ENCODE measurements around the gene CARNS1. TPM values are rescaled to one million over a fixed set of nuclear protein-coding genes. Genes with fewer than 3 reads are reported as not detected.

The CARNS1 gene
- total and polyA plus RNA-seq, 7 donors, result 2.1 to 27.5 (median 7.0) TPM

GRCh38 chr11:67391304-67392182 is 23.9 kb upstream of the CARNS1 start, which contains the start of gene RAD9A:
Gene RAD9A (plus strand): TSS chr11:67391986. CDS start chr11:67392045, 59 bp downstream.
- no peak for TF ChIP-seq CTCF (IDR thresholded peaks at IDR 0.05)
- Histone ChIP-seq H3K9me3 (no peaks in the 10 kb centered on the region), H3K27ac (peak within 1 kb of the TSS; percentile 96), H3K36me3 (ENCODE audit: insufficient read depth in 1 of 2, low read depth in 1 of 2) (peaks cover 0 to 26% of the 10 kb centered on the region in 2 donors), H3K27me3 (ENCODE audit: insufficient read depth in 3 of 3, low read length in 2 of 3) (no peaks in the 10 kb centered on the region), H3K4me1 (peaks cover 12% of the 10 kb centered on the region), H3K4me3 (peak within 1 kb of the TSS; percentile 96)
- ATAC-seq (peak; percentile 83 to 94 (median 88)), DNase-seq (peak; percentile 96 to 98)
- intact Hi-C loops (cut with DNase I), result no loop called here
- WGBS, 3 donors, result 0 to 1% (median 1%) methylated on average over 63 to 75 of the region's 75 CpGs

GRCh38 chr11:67392183-67392715 is 23.2 kb upstream of the CARNS1 start:
- WGBS, 3 donors, result 5 to 10% (median 6%) methylated on average over 25 to 31 of the region's 31 CpGs
- peak overlapping the region; percentile 96 for H3K27ac ChIP-seq
- ATAC-seq, result peak in 1 of 4 donors; percentile 0

GRCh38 chr11:67393437-67393836 is 22.0 kb upstream of the CARNS1 start:
- H3K9me3 ChIP-seq, result no peaks in the 10 kb centered on the region
- intact Hi-C loops (cut with DNase I), result no loop called here
- TF ChIP-seq CTCF (IDR thresholded peaks at IDR 0.05), result no peak
- peaks cover 0 to 44% of the 10 kb centered on the region in 2 donors for H3K36me3 ChIP-seq (ENCODE audit: insufficient read depth in 1 of 2, low read depth in 1 of 2)
- H3K4me3 ChIP-seq, result no peak overlapping the region
- DNase-seq, result no peak
- WGBS, 3 donors, result 90 to 94% (median 92%) methylated on average over 18 of the region's 18 CpGs
- no peaks in the 10 kb centered on the region for H3K27me3 ChIP-seq (ENCODE audit: insufficient read depth in 3 of 3, low read length in 2 of 3)
- peaks cover 20% of the 10 kb centered on the region for H3K4me1 ChIP-seq
- ATAC-seq, result no peak
- H3K27ac ChIP-seq, result no peak overlapping the region

More at GRCh38 chr11:67392183-67392715, 23.2 kb upstream of the CARNS1 start:
- no peak for TF ChIP-seq CTCF (IDR thresholded peaks at IDR 0.05)
- Histone ChIP-seq H3K27me3 (ENCODE audit: insufficient read depth in 3 of 3, low read length in 2 of 3) (no peaks in the 10 kb centered on the region), H3K36me3 (ENCODE audit: insufficient read depth in 1 of 2, low read depth in 1 of 2) (peaks cover 0 to 33% of the 10 kb centered on the region in 2 donors), H3K4me1 (peaks cover 12% of the 10 kb centered on the region), H3K9me3 (no peaks in the 10 kb centered on the region), H3K4me3 (peak overlapping the region; percentile 96)
- intact Hi-C loops (cut with DNase I), result no loop called here
- DNase-seq, result no peak

- Histone ChIP-seq H3K4me3 (no peak overlapping the region), H3K4me1 (peaks cover 22% of the 10 kb centered on the region), H3K36me3 (ENCODE audit: insufficient read depth in 1 of 2, low read depth in 1 of 2) (peaks cover 0 to 50% of the 10 kb centered on the region in 2 donors), H3K27ac (no peak overlapping the region), H3K9me3 (no peaks in the 10 kb centered on the region), H3K27me3 (ENCODE audit: insufficient read depth in 3 of 3, low read length in 2 of 3) (no peaks in the 10 kb centered on the region)
- intact Hi-C loops (cut with DNase I), result no loop called here
- no peak for TF ChIP-seq CTCF (IDR thresholded peaks at IDR 0.05)
- no peak for ATAC-seq
- no peak for DNase-seq
- 74 to 76% (median 75%) methylated on average over 5 of the region's 5 CpGs for WGBS, 3 donors
Observed at GRCh38 chr11:67393990-67394389, 21.5 kb upstream of the CARNS1 start.
